PC-3 (cell line): ENCODE data around the gene CD99. TPM values are rescaled to one million over a fixed set of nuclear protein-coding genes. Genes with fewer than 3 reads are reported as not detected.

ENCODE experiments used
- ATAC-seq: fragments of 200-7000 bp; cut with Tn5 transposase; 2 replicates; pipeline ENCODE4 v1.9.1; 2020; ENCODE audit warnings: mild to moderate bottlenecking, moderate library complexity
- BruUV-seq: library from RNA; stranded (reverse); fragments of 400-500 nt; replicated peaks from 2 replicates; lab custom pipeline; 2021; lab: Mats Ljungman, UMichigan
- CTCF ChIA-PET: fragments of 300-600 bp; sonication (Branson Sonifier 250); formaldehyde crosslinking; loops from one replicate; lab custom pipeline; 2022; ENCODE audit warnings: antibody characterized with exemption; lab: Charles Lee
- POLR2A ChIA-PET: fragments of 300-600 bp; sonication (Branson Sonifier 250); formaldehyde crosslinking; loops from one replicate; lab custom pipeline; 2022; ENCODE audit warnings: antibody characterized with exemption; ENCODE audit not compliant: unreplicated experiment; lab: Charles Lee
- DNase-seq: peaks from one replicate; pipeline ENCODE4 v3.0.0-alpha.2; 2015
- H2AFZ ChIP-seq: fragments of 300-600 bp; sonication (generic); 2 replicates; pipeline ENCODE4 v1.6.0; 2016; ENCODE audit warnings: antibody characterized with exemption, low read length
- H3F3A ChIP-seq: fragments of 300-600 bp; sonication (generic); one replicate; pipeline ENCODE4 v1.6.0; 2017; ENCODE audit warnings: antibody characterized with exemption, low read length, control low read depth, mild to moderate bottlenecking; ENCODE audit not compliant: unreplicated experiment
- H3K27ac ChIP-seq: fragments of 300-600 bp; sonication (generic); 2 replicates; pipeline ENCODE4 v1.5.1; 2016; ENCODE audit warnings: mild to moderate bottlenecking, low read length
- H3K27me3 ChIP-seq: fragments of 300-600 bp; sonication (generic); 2 replicates; pipeline ENCODE4 v1.6.1; 2016; ENCODE audit warnings: low read length, mixed read lengths
- H3K36me3 ChIP-seq: fragments of 300-600 bp; sonication (generic); 2 replicates; pipeline ENCODE4 v1.6.1; 2016; ENCODE audit warnings: low read depth, mixed run types, low read length, mixed read lengths
- H3K4me1 ChIP-seq: fragments of 300-600 bp; sonication (generic); 2 replicates; pipeline ENCODE4 v1.5.1; 2016; ENCODE audit warnings: low read length; ENCODE audit not compliant: insufficient read depth
- H3K4me2 ChIP-seq: fragments of 300-600 bp; sonication (generic); 2 replicates; pipeline ENCODE4 v1.6.0; 2016; ENCODE audit warnings: low read length
- H3K4me3 ChIP-seq: fragments of 300-600 bp; sonication (generic); 2 replicates; pipeline ENCODE4 v1.5.1; 2016; ENCODE audit warnings: mild to moderate bottlenecking, low read length, mixed read lengths
- H3K79me2 ChIP-seq: fragments of 300-600 bp; sonication (generic); 2 replicates; pipeline ENCODE4 v1.6.1; 2017; ENCODE audit warnings: low read length, mixed read lengths
- H3K9ac ChIP-seq: fragments of 300-600 bp; sonication (generic); 2 replicates; pipeline ENCODE4 v1.6.0; 2016; ENCODE audit warnings: mild to moderate bottlenecking, low read length
- H3K9me2 ChIP-seq: fragments of 300-600 bp; sonication (generic); replicated peaks from 2 replicates; pipeline ENCODE4 v1.6.1; 2016; ENCODE audit warnings: mixed run types, low read length, mixed read lengths
- H3K9me3 ChIP-seq: fragments of 300-600 bp; sonication (generic); 2 replicates; pipeline ENCODE4 v1.6.1; 2016; ENCODE audit warnings: low read length, mixed read lengths
- H4K20me1 ChIP-seq: fragments of 300-600 bp; sonication (generic); 2 replicates; pipeline ENCODE4 v1.6.1; 2016; ENCODE audit warnings: low read length, mixed read lengths
- CTCF ChIP-seq: fragments of 300-600 bp; sonication (generic); conservative IDR thresholded peaks from 2 replicates; pipeline ENCODE4 v1.5.1; 2017; ENCODE audit warnings: antibody characterized with exemption, low read depth, mild to moderate bottlenecking, low read length
- EZH2 ChIP-seq: fragments of 300-600 bp; sonication (generic); IDR thresholded peaks from one replicate; pipeline ENCODE4 v1.6.1; 2017; ENCODE audit warnings: antibody characterized with exemption, mild to moderate bottlenecking, low read length; ENCODE audit not compliant: unreplicated experiment
- EZH2phosphoT487 ChIP-seq: fragments of 300-600 bp; sonication (generic); IDR thresholded peaks from 2 replicates; pipeline ENCODE4 v1.6.1; 2018; ENCODE audit warnings: mild to moderate bottlenecking, antibody characterized with exemption, low read length, borderline replicate concordance
- intact Hi-C: fragments of 100-400 bp; cut with micrococcal nuclease; formaldehyde crosslinking; loops from 2 replicates; pipeline ENCODE4 v1.9.0; 2023
- total RNA-seq: library from RNA; depleted of rRNA; stranded (reverse); fragments of >200 nt; gene quantifications from 2 replicates; pipeline ENCODE4 v1.2.3, GENCODE V29; 2014

The CD99 gene
- total RNA-seq, 1 experiment from 2014 or later = 202 TPM

GRCh38 chrX:2679534-2680485 is 11.3 kb upstream of the CD99 start:
- intact Hi-C loops = loop anchor here (5.0 kb wide), 1 partner anchor 32 kb away; no protein-coding TSS in a partner anchor
- Histone ChIP-seq H3K79me2 (no peaks in the 10 kb centered on the region), H2AFZ (no peak overlapping the region), H3K4me3 (no peak overlapping the region), H3K36me3 (no peaks in the 10 kb centered on the region), H3K9me3 (no peaks in the 10 kb centered on the region), H3K9me2 (no peaks in the 10 kb centered on the region), H3K4me1 (peaks cover 10% of the 10 kb centered on the region), H3K27me3 (no peaks in the 10 kb centered on the region), H4K20me1 (no peaks in the 10 kb centered on the region), H3F3A (no peaks in the 10 kb centered on the region), H3K27ac (no peak overlapping the region), H3K9ac (no peak overlapping the region), H3K4me2 (no peak overlapping the region)
- BruUV-seq = no TSS peak
- TF ChIP-seq EZH2phosphoT487 = no peak
- no peak for TF ChIP-seq CTCF
- TF ChIP-seq EZH2 = no peak
- no peak for ATAC-seq
- ChIA-PET CTCF (no interaction called here), POLR2A (no interaction called here)
- no peak for DNase-seq

GRCh38 chrX:2680486-2681348 is 10.4 kb upstream of the CD99 start:
- no TSS peak for BruUV-seq
- intact Hi-C loops = no loop called here
- Histone ChIP-seq H3K79me2 (no peaks in the 10 kb centered on the region), H3K4me1 (peaks cover 10% of the 10 kb centered on the region), H2AFZ (no peak overlapping the region), H3K27ac (no peak overlapping the region), H3F3A (no peaks in the 10 kb centered on the region), H3K4me3 (no peak overlapping the region), H3K36me3 (no peaks in the 10 kb centered on the region), H3K27me3 (no peaks in the 10 kb centered on the region), H3K9me3 (no peaks in the 10 kb centered on the region), H3K9ac (no peak overlapping the region), H3K9me2 (no peaks in the 10 kb centered on the region), H3K4me2 (no peak overlapping the region), H4K20me1 (no peaks in the 10 kb centered on the region)
- DNase-seq (no peak), ATAC-seq (no peak)
- ChIA-PET POLR2A (no interaction called here), CTCF (no interaction called here)
- TF ChIP-seq EZH2 = no peak
- TF ChIP-seq EZH2phosphoT487 = no peak
- TF ChIP-seq CTCF = no peak
